AG20443 (cell line): Measurements from ENCODE around the gene RABIF.
"Not testable (repeated sequence)": the region's sequence is repeated elsewhere in the genome, so short reads cannot be mapped to it uniquely, and the experiment has no call there.

Source experiments
- DNase-seq: peaks from one replicate; pipeline ENCODE4 v3.0.0; 2012; ENCODE audit warnings: low spot score, mixed read lengths

The RABIF gene

DNA sequence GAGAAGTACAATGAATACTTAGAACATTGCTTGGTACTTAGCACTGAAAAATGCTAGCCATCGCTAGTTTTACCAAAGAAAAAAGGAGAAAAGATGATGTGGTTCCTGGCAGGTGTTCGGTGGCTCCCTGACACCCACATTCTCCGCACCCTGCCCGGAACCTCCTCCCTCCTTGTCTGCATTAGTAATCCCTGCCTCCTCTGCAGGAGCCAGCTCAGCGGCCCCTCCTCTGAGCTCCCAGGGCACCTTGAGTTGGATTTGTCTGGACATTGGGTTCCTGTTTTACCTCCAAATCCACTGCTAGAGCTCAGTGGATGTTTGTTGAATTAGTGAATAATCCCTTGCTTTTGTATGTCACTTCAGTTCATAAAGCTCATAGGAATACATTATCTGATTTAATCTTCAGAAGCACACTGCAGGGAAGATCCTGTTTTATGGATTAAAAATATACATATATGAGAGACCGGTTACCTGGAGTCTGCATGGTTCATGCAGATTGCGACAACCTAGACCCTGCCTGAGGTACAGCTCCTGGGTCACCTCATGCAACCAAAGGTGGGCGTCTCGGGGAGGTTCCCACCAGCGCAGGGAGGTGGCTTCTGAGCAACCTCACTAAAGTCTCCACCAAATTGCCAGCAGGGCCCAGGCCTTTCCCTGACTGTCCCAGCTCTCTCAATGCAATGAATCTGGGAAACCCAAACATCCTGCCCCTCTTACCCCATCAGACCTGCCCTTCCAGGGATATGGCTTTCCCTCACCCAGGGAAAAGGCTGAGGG lies 54.0 kb downstream of the RABIF start:
- DNase-seq: no peak

DNA sequence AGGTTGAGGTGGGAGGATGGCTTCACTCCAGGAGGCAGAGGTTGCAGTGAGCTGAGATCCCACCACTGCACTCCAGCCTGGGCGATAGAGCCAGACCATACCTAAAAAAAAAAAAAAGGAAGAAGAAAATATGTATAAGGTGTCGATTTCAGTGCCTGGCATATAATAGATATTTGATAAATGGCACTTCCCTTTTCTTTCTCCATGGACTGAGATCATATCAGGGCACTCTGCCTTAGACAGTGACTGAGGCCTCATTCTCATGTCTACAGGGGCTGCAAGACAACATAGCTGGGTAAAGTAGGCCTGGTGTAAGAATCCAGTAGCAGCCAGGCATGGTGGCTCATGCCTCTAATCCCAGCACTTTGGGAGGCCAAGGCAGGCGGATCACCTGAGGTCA lies 57.0 kb downstream of the RABIF start:
- DNase-seq: no peak

DNA sequence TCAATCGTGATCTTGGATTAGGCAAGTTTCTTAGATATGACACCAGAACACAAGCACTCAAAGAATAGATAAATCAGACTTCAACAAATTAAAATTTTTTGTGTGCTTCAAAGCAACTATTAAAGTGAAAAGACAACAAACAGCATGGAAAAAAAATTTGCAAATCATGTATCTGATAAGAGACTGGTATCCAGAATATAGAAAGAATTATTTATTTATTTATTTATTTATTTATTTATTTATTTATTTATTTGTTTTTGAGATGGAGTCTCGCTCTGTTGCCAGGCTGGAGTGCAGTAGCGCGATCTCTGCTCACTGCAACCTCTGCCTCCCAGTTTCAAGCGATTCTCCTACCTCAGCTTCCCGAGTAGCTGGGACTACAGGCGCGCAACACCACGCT lies 59.7 kb downstream of the RABIF start:
- not testable (repeated sequence) for DNase-seq
